HepG2 (cell line): Measurements from ENCODE around the gene MOCS1. TPM values are rescaled to one million over a fixed set of nuclear protein-coding genes. Genes with fewer than 3 reads are reported as not detected.

ENCODE experiments used
- ATAC-seq: fragments of 200-7000 bp; cut with Tn5 transposase; 3 replicates; pipeline ENCODE4 v1.9.1; 2020; ENCODE audit warnings: mild to moderate bottlenecking, moderate library complexity
- BruUV-seq: library from RNA; stranded (reverse); fragments of 400-500 nt; replicated peaks from 2 replicates; lab custom pipeline; 2021; lab: Mats Ljungman, UMichigan
- CTCF ChIA-PET: fragments of 300-600 bp; formaldehyde crosslinking; extraction: SDS; loops from one replicate; lab custom pipeline; 2021; ENCODE audit warnings: low total read pairs, inconsistent platforms, low intra/inter-chr PET ratio; lab: Yijun Ruan, JAX
- POLR2A ChIA-PET: fragments of 350-600 bp; sonication (Branson Sonifier 250); formaldehyde crosslinking; loops from one replicate; lab custom pipeline; 2020; ENCODE audit warnings: antibody characterized with exemption, inconsistent platforms; lab: Yijun Ruan, JAX
- DNase-seq: peaks from one replicate; pipeline ENCODE4 v3.0.0-alpha.2; 2015; ENCODE audit warnings: low spot score
- FAIRE-seq: peaks from 3 replicates; lab custom pipeline; 2011; peaks lifted over from hg19 to GRCh38; lab: Jason Lieb, UNC
- H2AFZ ChIP-seq: one replicate; pipeline ENCODE4 v1.6.1; 2011; ENCODE audit warnings: low read length, inconsistent platforms
- H3K27ac ChIP-seq: fragments of 300-600 bp; 3 replicates; pipeline ENCODE4 v1.8.0; 2011; ENCODE audit warnings: mixed run types, mild to moderate bottlenecking, mixed read lengths, low read length, inconsistent platforms; ENCODE audit not compliant: insufficient read depth; ENCODE audit errors: extremely low read length
- H3K27me3 ChIP-seq, 2 experiments: fragments of 200-600 bp in 1 of 2; 2 replicates in 1 of 2; 3 replicates in 1 of 2; pipeline versions ENCODE4 v1.6.0 to v1.8.0; 2011; ENCODE audit warnings: low read length in 2 of 2, mild to moderate bottlenecking in 2 of 2, moderate library complexity in 2 of 2, inconsistent platforms in 1 of 2; ENCODE audit not compliant: insufficient read depth in 2 of 2, control insufficient read depth in 1 of 2
- H3K36me3 ChIP-seq, 2 experiments: fragments of 200-600 bp in 1 of 2; replicated peaks in 1 of 2; 2 replicates in 1 of 2; 3 replicates in 1 of 2; pipeline versions ENCODE4 v1.5.1 to v1.8.0; 2011; ENCODE audit warnings: low read length in 2 of 2, inconsistent platforms in 1 of 2; ENCODE audit not compliant: insufficient read depth in 2 of 2, control insufficient read depth in 1 of 2
- H3K4me1 ChIP-seq: 2 replicates; pipeline ENCODE4 v1.5.1; 2012; ENCODE audit warnings: low read length, inconsistent platforms; ENCODE audit not compliant: insufficient read depth
- H3K4me2 ChIP-seq: 2 replicates; pipeline ENCODE4 v1.6.0; 2011; ENCODE audit warnings: low read depth, low read length, inconsistent platforms
- H3K4me3 ChIP-seq, 3 experiments: fragments of 200-600 bp in 1 of 3; sonication (generic), shearing (Covaris generic) in 1 of 3; replicated peaks in 1 of 3; 2 replicates each; pipeline ENCODE4 v1.5.1; 2011 to 2016; ENCODE audit warnings: low read length in 3 of 3, inconsistent platforms in 2 of 3, low read depth in 2 of 3, mild to moderate bottlenecking in 2 of 3, control low read depth in 1 of 3, mixed read lengths in 1 of 3; ENCODE audit not compliant: insufficient read depth in 1 of 3
- H3K79me2 ChIP-seq: one replicate; pipeline ENCODE4 v1.6.1; 2011; ENCODE audit warnings: low read length, inconsistent platforms; ENCODE audit not compliant: insufficient read depth
- H3K9ac ChIP-seq: 2 replicates; pipeline ENCODE4 v1.6.0; 2011; ENCODE audit warnings: mild to moderate bottlenecking, low read depth, low read length, inconsistent platforms; ENCODE audit not compliant: insufficient read depth
- H3K9me3 ChIP-seq: 2 replicates; pipeline ENCODE4 v1.5.1; 2012; ENCODE audit warnings: mild to moderate bottlenecking, low read length
- H4K20me1 ChIP-seq: 2 replicates; pipeline ENCODE4 v1.6.0; 2011; ENCODE audit warnings: inconsistent platforms, mild to moderate bottlenecking, low read length, moderate library complexity; ENCODE audit not compliant: insufficient read depth
- EEA1 ChIP-seq: sonication (generic); formaldehyde crosslinking; IDR thresholded peaks from 2 replicates; pipeline ENCODE4 v1.5.1; 2020; ENCODE audit warnings: mild to moderate bottlenecking, missing genetic modification reagents, borderline replicate concordance
- PRDM15 ChIP-seq: sonication (generic); formaldehyde crosslinking; IDR thresholded peaks from 2 replicates; pipeline ENCODE4 v1.4.0; 2020; ENCODE audit warnings: missing genetic modification reagents
- SMC3 ChIP-seq: IDR thresholded peaks from 2 replicates; pipeline ENCODE4 v1.6.1; 2011; ENCODE audit warnings: low read length, improper control_type of control experiment
- ZNF564 ChIP-seq: sonication (generic); formaldehyde crosslinking; IDR thresholded peaks from 2 replicates; pipeline ENCODE4 v1.8.1; 2023; ENCODE audit warnings: mild to moderate bottlenecking, missing genetic modification reagents
- ZNF646 ChIP-seq: sonication (generic); formaldehyde crosslinking; IDR thresholded peaks from 2 replicates; pipeline ENCODE4 v1.9.0; 2021; ENCODE audit warnings: mild to moderate bottlenecking, missing genetic modification reagents
- ZNF691 ChIP-seq: sonication (generic); formaldehyde crosslinking; IDR thresholded peaks from 2 replicates; pipeline ENCODE4 v1.4.0; 2020; ENCODE audit warnings: missing genetic modification reagents, low read depth, mild to moderate bottlenecking, borderline replicate concordance
- WGBS: methylation state at CpG from one replicate; pipeline ENCODE4 v1.1.6; 2017; ENCODE audit warnings: low lambda C conversion rate; 5-methylcytosine and 5-hydroxymethylcytosine counted together
- in situ Hi-C: cut with HindIII; loops from 2 replicates; pipeline ENCODE4 v1.10.0; 2017; ENCODE audit warnings: low pct_unique_long_range_greater_than_20kb; ENCODE audit not compliant: extremely low pct_ligation_motif_present
- intact Hi-C: fragments of 100-400 bp; cut with micrococcal nuclease; formaldehyde crosslinking; loops from one replicate; pipeline ENCODE4 v1.10.0; 2022; ENCODE audit not compliant: unreplicated experiment
- polyA plus RNA-seq, 8 experiments: library from polyadenylated mRNA; depleted of rRNA in 3 of 8; stranded (reverse) in 7 of 8; unstranded in 1 of 8; fragments of >200 nt; fragmentation: Illumina TruSeq in 4 of 8; extraction: Trizol in 4 of 8; gene quantifications; 2 replicates each; pipeline versions ENCODE4 v1.2.1 to v1.2.3, GENCODE V29; 2011 to 2016; ENCODE audit warnings: low read depth in 4 of 8, missing spikeins in 1 of 8, mixed read lengths in 1 of 8; ENCODE audit not compliant: insufficient read depth in 1 of 8
- total RNA-seq, 5 experiments: library from RNA; depleted of rRNA; stranded (reverse); fragments of >200 nt; fragmentation: Illumina TruSeq; extraction: Trizol; gene quantifications; 2 replicates each; pipeline ENCODE4 v1.2.3, GENCODE V29; 2016; ENCODE audit warnings: low read depth in 1 of 5
- TF ChIP-seq, protein P1 (sequence below): sonication (generic); formaldehyde crosslinking; IDR thresholded peaks from 2 replicates; pipeline ENCODE4 v1.4.0; 2020; ENCODE audit warnings: missing genetic modification reagents

MOCS1 gene
- total and polyA plus RNA-seq, 2 of the 13 experiments (the other 11 are each of a cell fraction or from before 2014, with no cell fraction given) = 5.3 to 11.7 TPM

- Histone ChIP-seq H2AFZ (no peak overlapping the region), H4K20me1 (no peaks in the 10 kb centered on the region), H3K9me3 (no peaks in the 10 kb centered on the region), H3K9ac (no peak overlapping the region), H3K27ac (no peak overlapping the region), H3K79me2 (no peaks in the 10 kb centered on the region), H3K36me3 (no peaks in the 10 kb centered on the region), H3K4me3 (no peak overlapping the region), H3K4me2 (no peak overlapping the region), H3K4me1 (no peaks in the 10 kb centered on the region), H3K27me3 (no peaks in the 10 kb centered on the region)
- FAIRE-seq (peak; percentile 74), ATAC-seq (peak; percentile 92), DNase-seq (peak; percentile 74)
- in situ Hi-C loops (loop anchor here (10.0 kb wide), 1 partner anchor 440 kb away; no protein-coding TSS in a partner anchor), intact Hi-C loops (loop anchor here (1.0 kb wide), 1 partner anchor 27 kb away; no protein-coding TSS in a partner anchor)
- WGBS = 29% methylated on average over 15 of the region's 15 CpGs
- no TSS peak for BruUV-seq
- ChIA-PET CTCF (interaction anchor here (1.2 to 1.7 kb wide), 3 partner anchors 25 to 116 kb away, joined by 3 to 28 read pairs (median 8); no protein-coding TSS in a partner anchor), POLR2A (no interaction called here)
- no peak for TF ChIP-seq ZNF646 (CRISPR knock-in tag)
- no peak for TF ChIP-seq ZNF691 (CRISPR knock-in tag)
- no peak for TF ChIP-seq EEA1 (CRISPR knock-in tag)
- peak; percentile 79 for TF ChIP-seq SMC3
- no peak for TF ChIP-seq ZNF564 (CRISPR knock-in tag)
- TF ChIP-seq, protein P1, sequence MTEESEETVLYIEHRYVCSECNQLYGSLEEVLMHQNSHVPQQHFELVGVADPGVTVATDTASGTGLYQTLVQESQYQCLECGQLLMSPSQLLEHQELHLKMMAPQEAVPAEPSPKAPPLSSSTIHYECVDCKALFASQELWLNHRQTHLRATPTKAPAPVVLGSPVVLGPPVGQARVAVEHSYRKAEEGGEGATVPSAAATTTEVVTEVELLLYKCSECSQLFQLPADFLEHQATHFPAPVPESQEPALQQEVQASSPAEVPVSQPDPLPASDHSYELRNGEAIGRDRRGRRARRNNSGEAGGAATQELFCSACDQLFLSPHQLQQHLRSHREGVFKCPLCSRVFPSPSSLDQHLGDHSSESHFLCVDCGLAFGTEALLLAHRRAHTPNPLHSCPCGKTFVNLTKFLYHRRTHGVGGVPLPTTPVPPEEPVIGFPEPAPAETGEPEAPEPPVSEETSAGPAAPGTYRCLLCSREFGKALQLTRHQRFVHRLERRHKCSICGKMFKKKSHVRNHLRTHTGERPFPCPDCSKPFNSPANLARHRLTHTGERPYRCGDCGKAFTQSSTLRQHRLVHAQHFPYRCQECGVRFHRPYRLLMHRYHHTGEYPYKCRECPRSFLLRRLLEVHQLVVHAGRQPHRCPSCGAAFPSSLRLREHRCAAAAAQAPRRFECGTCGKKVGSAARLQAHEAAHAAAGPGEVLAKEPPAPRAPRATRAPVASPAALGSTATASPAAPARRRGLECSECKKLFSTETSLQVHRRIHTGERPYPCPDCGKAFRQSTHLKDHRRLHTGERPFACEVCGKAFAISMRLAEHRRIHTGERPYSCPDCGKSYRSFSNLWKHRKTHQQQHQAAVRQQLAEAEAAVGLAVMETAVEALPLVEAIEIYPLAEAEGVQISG = peak; percentile 86
- no peak for TF ChIP-seq PRDM15 (CRISPR knock-in tag)
Observed at GRCh38 chr6:39865011-39865888, 69.0 kb downstream of the MOCS1 start.
